GM21529 (cell line): Measurements from ENCODE around the gene XXYLT1.

Source experiments
- ATAC-seq: cut with Tn5 transposase; IDR thresholded peaks from one replicate; pipeline ENCODE4 v1.9.1; 2021; ENCODE audit not compliant: unreplicated experiment

Gene XXYLT1

GRCh38 chr3:195172039-195172684 is 98.8 kb downstream of the XXYLT1 start:
- ATAC-seq = no peak

DNA sequence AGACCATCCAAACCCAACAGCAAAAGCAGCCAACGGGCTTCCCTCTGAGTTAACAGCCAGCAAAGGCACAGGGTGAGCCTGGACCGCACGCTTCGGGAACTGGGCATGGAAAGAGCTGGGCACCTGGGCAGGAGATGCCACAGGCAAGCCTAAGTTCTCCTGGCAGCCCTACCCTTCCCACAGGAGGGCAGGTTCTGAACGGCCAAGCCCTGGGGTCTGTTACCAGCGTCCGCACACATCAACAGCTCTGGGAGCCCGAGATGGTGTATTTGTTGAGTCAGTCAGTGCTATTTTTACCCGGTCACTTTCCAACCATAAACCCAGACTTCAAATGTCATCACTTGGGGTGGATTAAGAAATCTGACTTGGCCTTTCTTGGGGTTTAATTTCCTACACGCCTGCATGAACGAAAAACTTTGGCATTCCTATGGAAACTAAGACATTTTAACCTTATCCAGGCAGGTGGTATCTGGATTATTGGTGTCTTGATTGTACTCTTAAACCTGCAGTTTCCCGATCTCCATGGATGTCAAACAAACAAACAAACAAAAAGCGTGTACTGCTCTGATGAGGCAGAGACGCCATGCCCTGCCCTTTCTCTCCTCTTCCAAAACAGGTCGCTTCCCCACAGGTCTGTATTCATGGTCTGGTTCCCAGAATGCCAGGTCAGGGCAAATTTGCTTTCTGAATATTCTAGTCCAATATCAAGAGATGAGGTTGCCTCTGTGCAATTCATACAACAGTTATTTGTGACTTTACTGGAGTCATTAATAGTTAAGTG is 99.7 kb downstream of the XXYLT1 start:
- no peak for ATAC-seq

DNA sequence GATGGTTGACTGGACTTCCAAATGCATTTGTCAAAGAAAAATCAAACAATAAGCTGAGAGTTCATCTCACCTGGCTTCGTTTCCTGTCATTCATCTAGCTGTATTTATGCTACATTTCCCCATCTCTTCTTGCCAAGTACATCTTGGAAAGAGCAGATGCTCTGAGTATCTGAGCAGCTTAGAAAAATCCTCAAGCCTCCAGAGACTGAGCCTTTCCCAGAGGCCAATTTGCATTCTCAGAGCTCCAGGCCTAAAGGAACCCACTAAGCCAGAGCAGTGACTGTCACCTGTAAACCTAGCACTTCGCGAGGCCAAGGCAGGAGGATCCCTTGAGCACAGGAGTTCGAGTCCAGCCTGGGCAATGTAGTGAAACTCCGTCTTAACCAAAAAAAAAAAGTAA is 100.5 kb downstream of the XXYLT1 start:
- no peak for ATAC-seq

DNA sequence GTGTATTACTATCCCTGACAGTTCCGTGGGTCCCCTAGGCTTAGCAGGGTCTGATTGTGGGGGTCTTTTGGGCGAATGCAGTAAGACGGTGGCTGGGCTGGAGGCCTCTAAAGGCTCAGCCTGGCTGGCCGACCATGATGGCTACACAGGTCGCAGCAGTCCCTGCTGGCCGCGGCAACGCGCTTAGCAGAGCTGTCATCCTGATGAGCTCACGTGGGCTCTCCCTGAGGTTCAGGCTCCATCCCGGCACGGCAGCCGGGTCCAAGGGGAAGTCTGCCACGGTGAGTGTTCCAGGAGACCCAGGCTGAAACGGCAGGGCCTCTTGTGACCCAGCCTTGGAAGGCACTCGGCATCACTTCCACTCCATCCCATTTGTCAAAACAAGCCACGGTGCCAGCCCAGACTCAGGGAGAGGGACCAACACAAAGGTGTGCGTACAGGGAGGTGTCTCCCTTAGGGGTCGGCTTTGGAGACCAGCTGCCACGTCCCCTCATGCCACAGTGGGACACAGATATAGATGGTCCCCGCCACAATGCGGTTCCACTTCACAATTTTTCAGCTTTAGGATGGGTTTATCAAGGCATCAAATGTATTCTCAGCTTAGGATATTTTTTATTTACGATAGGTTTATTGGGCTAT is 101.8 kb downstream of the XXYLT1 start:
- ATAC-seq = no peak

DNA sequence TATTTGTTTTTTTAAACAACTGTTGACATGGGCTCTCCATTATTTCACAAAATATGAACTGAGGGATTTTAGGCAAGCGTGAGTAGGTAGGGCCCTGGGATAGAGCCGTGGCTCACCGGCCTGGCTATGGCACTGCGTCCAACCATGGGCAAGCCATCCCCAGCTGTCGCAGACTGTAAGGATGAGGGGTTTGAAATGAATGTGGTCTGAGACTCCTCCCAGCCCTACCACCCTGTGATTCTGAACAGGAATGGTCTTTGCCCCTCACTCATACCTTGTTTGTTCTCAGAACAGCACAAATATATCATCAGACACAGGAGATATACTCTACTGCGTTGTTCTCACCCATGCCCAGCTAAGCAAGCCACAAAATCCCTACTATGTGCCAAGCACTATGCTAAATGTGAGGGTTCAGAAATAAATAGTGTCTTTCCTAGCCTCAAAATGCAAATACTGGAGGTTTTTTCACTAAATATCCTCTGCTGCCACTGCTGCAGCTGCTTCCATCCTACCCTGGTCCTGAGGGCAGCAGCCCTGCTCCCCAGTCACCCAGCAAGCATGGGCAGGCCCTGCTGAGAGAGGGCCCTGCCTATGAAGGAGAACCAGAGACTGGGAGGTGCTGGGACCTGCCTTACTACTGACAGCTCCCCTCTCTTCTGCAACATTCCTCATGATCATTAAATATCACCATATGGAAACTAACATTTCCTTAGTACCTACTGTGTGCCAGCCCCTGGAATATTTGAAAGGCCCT is 102.8 kb downstream of the XXYLT1 start:
- no peak for ATAC-seq

DNA sequence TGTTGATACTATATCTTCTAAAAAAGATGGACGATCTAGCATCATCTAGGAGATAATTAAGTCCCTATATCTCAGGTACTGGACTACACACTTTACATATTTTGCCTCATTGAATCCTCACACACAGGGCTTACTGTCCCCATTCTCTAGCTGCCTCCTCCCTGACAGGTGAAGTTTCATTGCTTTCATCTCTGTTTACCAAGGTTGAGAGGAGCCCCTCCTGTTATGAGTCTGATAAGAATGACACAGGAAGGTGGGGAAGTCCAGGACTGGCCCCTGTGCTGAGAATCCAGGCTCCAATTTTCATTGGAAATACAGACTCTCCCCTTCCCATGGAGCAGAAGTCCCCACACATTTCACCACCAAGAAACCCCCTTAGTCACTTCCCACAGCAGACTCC is 105.2 kb downstream of the XXYLT1 start:
- no peak for ATAC-seq

- ATAC-seq = no peak
Measured at GRCh38 chr3:195165265-195165609, 105.7 kb downstream of the XXYLT1 start.

DNA sequence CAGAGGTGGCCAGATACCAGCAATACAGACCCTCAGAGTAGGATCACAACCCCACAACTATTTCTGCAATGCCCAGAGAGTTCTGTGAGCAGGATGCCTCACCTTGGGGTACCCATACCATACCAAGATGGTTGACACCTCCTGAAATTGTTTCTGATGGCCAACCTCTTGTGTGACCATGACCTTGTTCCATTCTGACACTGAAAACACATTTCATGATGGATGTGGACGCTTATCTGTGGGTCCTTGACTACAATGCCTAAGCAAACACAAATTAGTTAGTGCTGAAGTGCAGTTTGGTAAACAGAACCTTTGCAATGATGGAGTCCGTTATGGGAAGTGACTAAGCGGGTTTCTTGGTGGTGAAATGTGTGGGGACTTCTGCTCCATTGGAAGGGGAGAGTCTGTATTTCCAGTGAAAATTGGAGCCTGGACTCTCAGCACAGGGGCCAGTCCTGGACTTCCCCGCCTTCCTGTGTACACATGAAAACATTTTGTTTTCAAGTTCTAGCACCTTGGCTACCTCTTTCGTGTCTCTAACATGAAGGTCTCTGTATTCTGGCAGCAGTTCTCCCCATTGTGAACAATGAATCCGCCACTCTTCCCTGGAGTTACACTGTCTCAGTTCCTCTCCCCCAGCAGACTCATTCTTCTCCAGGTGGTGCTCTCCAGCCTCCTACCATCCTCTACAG is 106.2 kb downstream of the XXYLT1 start:
- ATAC-seq = no peak

DNA sequence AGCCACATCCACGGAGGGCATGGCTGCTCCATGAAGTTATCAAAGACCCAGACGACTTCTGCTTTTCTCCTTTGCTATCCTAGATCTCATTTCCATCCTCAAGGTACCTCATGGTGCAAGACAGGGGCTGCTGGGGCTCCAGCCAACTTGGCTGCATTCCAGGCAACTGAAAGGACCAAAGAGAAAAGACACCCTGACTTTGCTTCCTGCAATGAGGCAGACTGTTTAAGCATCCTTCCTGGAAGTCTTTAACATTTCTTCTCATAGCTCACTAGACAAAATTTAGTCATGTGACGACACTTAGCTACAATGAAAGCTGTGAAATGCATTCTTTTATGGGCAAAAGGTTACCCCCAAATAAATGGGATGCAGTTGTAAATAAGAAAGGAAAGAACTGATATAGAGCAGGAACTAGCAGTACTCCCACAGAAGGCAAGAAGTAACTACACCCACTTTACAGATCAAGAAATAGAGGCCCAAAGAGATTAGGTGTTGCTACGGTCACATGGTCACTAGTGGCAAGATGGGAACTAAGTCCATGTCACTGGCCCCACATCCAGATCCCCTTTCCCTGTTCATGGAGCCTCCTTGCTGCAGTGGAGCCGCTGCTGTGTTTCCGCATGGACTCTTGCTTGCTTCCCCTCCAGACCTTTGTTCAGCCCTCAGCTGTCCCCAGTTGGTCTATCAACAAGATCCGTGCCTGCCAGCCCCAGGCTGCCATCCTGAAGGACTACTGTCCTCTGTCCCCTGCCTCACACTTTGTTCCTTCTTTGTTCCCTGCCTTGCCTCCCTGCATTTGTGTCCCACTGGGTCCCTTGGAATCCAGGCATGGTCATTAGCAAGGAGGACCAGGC is 107.0 kb downstream of the XXYLT1 start:
- no peak for ATAC-seq

GRCh38 chr3:195162816-195163215 is 108.1 kb downstream of the XXYLT1 start:
- ATAC-seq = no peak

DNA sequence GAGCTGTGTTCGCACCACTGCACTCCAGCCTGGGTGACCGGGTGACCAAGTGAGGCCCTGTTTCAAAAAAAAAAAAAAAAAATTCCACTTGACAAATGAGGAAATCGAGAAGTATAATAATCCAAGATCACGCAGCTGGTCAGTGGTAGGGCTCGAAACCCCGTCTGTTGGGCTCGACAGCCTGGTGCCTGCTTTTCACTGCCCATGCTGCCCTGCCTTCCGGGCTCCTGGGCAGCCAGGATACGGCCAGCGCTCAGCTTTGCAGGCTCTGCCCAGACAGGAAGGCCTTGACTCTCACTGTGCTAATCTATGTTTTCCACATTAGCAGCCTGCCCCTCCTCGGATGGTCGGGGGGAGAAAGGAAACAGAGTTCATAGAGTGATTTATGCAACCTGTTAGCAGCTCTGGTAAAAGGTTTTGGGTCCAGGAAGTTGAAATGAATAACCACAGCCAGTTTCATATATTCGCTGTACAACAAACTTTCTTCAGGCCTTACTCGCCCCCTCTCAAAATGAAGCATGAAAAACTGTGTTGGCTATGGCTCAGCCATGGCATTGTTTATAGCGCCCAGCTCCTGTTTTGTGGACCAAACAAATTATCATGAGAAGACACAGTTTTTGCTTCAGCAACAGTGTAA is 108.8 kb downstream of the XXYLT1 start:
- ATAC-seq = peak; percentile 64

GRCh38 chr3:195160908-195161434 is 110.0 kb downstream of the XXYLT1 start:
- ATAC-seq = no peak

DNA sequence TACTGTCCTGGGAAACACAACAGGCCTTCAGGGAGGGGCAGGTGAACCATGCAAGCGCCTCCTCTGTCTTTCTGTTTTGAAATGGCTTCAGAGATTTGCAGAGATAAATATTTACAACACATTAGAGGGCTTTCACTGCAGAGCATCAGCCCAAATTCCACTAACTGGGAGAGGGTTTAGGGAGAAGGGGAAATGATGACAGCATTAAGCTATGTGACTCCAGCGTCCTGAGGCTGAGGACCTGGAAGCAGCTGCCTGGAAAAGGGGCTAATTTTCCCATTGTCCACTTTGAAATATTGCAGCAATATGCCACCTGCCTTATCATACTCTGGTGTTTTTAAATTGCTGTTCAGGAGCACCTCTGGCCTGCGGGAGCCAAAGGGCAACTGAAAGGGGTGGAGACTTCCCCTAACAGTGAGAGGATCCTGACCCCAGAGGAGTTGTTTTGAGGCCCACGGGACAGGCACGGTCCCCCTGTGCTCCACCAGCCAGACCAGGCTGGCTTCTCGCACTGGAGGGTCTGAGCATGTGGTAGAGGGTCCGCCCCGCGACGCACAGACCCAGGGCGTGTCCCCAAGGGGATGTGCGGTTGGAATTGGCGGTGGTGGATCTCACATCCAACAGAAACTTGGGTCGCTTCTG is 110.6 kb downstream of the XXYLT1 start:
- ATAC-seq = no peak

DNA sequence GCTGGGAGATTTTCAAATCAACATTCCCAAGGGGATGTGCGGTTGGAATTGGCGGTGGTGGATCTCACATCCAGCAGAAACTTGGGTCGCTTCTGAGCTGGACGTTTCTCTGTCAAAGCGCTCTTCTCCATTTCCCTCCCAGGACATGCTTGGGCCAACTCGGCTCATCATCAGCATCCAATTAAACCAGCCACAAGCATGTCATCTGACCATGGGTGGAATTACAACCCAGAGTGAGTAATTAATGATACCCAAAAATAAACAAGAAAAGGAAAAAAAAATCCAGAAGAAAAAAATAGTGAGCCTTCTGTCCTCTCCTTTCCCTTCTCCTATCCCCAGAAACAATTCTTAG is 111.2 kb downstream of the XXYLT1 start:
- ATAC-seq = no peak

GRCh38 chr3:195159117-195159813 is 111.7 kb downstream of the XXYLT1 start:
- no peak for ATAC-seq

- ATAC-seq = no peak
Measured at GRCh38 chr3:195156286-195156890, 114.6 kb downstream of the XXYLT1 start.

- no peak for ATAC-seq
Measured at GRCh38 chr3:195155570-195156241, 115.3 kb downstream of the XXYLT1 start.
